HG02938 (cell line): ENCODE measurements around the gene LRRC27.
"Not testable (repeated sequence)": the region's sequence is repeated elsewhere in the genome, so short reads cannot be mapped to it uniquely, and the experiment has no call there.

Source experiments
- ATAC-seq: cut with Tn5 transposase; IDR thresholded peaks from one replicate; pipeline ENCODE4 v1.9.1; 2021; ENCODE audit warnings: mild to moderate bottlenecking, moderate library complexity; ENCODE audit not compliant: unreplicated experiment

LRRC27 gene

GRCh38 chr10:132331601-132332432, at the start of gene LRRC27:
LRRC27 (plus strand) TSS chr10:132332193; CDS start chr10:132333525, 1,332 bp downstream.
- ATAC-seq, result peak; percentile 57

- ATAC-seq, result no peak
Measured at GRCh38 chr10:132282667-132283603, 49.1 kb upstream of the LRRC27 start.

GRCh38 chr10:132283604-132284382, 48.2 kb upstream of the LRRC27 start:
- ATAC-seq, result no peak

DNA sequence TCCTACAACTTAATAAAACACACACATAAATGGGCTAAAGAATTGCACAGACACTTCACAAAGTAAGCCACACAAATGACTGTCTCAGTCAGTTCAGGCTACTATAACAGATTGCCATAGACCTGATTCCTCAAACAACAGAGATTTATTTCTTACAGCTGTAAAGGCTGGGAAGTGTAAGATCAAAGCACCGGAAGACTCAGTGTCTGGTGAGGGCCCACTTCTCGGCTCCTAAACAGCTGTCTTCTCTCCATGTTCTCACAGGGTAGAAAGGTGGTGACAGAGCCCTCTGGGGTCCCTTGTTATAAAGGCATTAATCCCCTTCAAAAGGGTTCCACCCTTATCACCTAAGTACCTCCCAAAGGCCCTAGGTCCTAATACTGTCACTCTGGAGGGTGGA, 42.6 kb upstream of the LRRC27 start:
- no peak for ATAC-seq

GRCh38 chr10:132290631-132291030, 41.4 kb upstream of the LRRC27 start:
- ATAC-seq, result no peak

GRCh38 chr10:132291826-132292225, 40.2 kb upstream of the LRRC27 start:
- no peak for ATAC-seq

GRCh38 chr10:132292287-132293200, 39.4 kb upstream of the LRRC27 start:
- no peak for ATAC-seq

- no peak for ATAC-seq
Measured at GRCh38 chr10:132293201-132293812, 38.7 kb upstream of the LRRC27 start.

GRCh38 chr10:132293813-132294520, 38.0 kb upstream of the LRRC27 start:
- no peak for ATAC-seq

DNA sequence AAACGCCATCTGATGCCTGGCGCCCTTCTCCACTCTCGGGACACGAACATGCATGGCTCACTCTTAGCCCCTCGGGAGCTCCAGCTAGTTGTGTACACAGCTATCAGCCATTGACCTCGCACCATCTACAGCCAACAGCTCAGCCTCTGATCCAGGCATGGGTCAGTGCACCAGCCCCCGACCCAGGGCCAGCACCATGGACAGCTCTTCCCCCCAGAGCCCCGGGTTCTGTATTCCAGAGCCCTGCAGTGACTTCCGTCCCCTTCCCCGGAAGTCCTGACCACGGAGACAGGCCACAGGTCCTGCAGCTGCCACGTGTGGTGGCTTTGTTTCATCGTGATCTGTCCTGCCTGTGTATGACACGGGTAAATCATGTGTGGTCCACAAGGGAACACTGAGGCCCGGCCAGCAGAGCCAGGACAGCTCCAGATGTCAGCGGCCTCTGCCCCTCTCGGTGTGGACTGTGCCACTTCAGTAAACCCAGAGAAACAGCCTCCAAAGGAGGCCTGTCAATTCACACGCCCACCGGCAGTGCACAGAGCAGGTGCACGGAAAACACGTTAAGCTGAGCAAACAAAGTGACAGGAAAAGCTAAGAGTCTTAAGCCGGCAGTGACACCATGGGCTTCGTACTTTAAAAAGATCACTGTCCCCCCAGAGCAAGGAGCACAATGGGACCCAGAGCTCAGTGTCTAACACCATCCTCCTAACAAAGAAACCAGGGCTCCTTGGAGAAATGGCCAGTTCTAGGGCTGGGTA, 37.3 kb upstream of the LRRC27 start:
- ATAC-seq, result no peak

DNA sequence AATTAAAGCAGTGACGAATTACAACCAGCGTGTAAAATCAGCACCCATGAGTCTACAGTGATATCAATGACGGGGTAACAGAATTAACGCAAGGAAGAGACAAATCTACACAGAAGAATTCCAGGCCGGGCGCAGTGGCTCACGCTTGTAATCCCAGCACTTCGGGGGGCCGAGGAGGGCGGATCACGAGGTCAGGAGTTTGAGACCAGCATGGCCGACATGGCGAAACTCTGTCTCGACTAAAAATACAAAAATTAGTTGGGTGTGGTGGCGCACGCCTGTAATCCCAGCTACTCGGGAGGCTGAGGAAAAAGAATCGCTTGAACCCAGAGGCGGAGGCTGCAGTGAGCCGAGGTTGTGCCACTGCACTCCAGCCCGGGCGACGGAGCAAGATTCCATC, 36.5 kb upstream of the LRRC27 start:
- not testable (repeated sequence) for ATAC-seq

- no peak for ATAC-seq
Measured at GRCh38 chr10:132296666-132297443, 35.1 kb upstream of the LRRC27 start.

- ATAC-seq, result no peak
Measured at GRCh38 chr10:132297526-132297925, 34.5 kb upstream of the LRRC27 start.

- no peak for ATAC-seq
Measured at GRCh38 chr10:132298038-132298881, 33.7 kb upstream of the LRRC27 start.

- no peak for ATAC-seq
Measured at GRCh38 chr10:132299371-132300336, 32.3 kb upstream of the LRRC27 start.
